Activated CD4-positive, alpha-beta T cell treated with anti-CD3 and anti-CD28 coated beads, Interleukin-2, amount 50 U/mL, for 4 hours (primary cell): ENCODE results near the gene ARSA.

Experiments used
- DNase-seq, 2 experiments: peaks; one replicate each; pipeline ENCODE4 v3.0.0-alpha.2; 2020

Gene ARSA

GRCh38 chr22:50576806-50577696 lies 50.9 kb downstream of the ARSA start:
- DNase-seq = no peak

DNA sequence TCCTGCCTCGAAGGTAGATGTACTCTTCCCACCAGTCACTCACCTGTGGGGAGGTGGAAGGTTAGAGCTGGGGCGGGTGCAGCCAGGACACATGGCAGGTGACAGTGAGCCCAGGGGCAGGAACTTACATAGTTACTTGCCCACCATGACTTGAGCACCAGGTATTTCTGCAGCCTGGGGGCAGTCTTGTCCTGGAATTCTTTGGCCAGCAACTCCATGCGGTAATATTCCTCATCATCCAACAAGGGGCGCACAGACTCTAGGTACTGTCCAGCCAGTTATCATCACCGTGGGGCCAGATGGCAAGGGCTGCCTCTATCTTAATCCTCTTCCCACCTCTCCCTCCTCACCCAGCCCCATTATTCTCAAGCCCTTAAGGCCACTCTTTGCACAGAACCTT lies 51.9 kb downstream of the ARSA start:
- DNase-seq = no peak

DNA sequence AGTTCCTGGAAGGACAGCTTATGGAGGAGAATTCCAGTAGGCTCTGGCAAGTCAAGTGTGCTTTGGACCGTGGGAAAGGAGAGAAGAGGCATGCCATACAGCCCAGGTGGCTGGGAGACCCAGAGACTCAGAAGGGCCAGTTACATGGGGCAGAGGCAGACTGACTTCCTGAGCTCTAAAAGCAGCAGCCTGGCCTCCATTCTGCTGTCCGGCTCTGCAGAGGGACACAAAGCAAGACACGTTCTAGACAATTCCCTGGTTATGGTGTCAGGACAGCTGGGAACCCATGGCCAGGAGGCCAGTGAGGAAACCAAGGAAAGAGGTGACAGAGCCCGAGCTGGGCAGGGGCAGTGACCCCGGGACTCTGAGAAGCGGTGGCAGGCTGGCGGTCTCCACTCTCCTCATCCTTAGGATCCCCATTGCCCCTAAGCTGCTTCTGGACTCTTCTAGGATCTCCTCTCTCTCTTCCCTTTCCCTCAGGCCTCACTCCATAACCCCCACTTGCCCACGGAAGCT lies 52.5 kb downstream of the ARSA start:
- no peak for DNase-seq
